Neural cell (in vitro differentiated cells): Measurements from ENCODE around the gene OR51V1. TPM values are rescaled to one million over a fixed set of nuclear protein-coding genes. Genes with fewer than 3 reads are reported as not detected.
"Not testable (repeated sequence)": the region's sequence is repeated elsewhere in the genome, so short reads cannot be mapped to it uniquely, and the experiment has no call there.

ENCODE experiments used
- H2AFZ ChIP-seq: fragments of 200-600, 300-800 bp; sonication (generic), shearing (Covaris generic); 2 replicates; pipeline ENCODE4 v1.6.0; 2014; ENCODE audit warnings: low read depth, mild to moderate bottlenecking, antibody characterized with exemption, low read length, moderate library complexity
- H3F3A ChIP-seq: fragments of 200-600 bp; shearing (Covaris generic); 2 replicates; pipeline ENCODE4 v1.6.1; 2016; ENCODE audit warnings: mild to moderate bottlenecking, moderate library complexity, mixed read lengths, antibody characterized with exemption, low read length; ENCODE audit not compliant: insufficient read depth, poor library complexity, severe bottlenecking
- H3K27ac ChIP-seq: fragments of 200-600, 300-800 bp; sonication (generic), shearing (Covaris generic); 2 replicates; pipeline ENCODE4 v1.5.1; 2014; ENCODE audit warnings: mild to moderate bottlenecking, low read length, moderate library complexity
- H3K27me3 ChIP-seq: fragments of 300-800, 200-600 bp; sonication (generic), shearing (Covaris generic); 2 replicates; pipeline ENCODE4 v1.6.0; 2014; ENCODE audit warnings: mild to moderate bottlenecking, low read depth, low read length, moderate library complexity; ENCODE audit not compliant: insufficient read depth
- H3K36me3 ChIP-seq: fragments of 300-800, 200-600 bp; sonication (generic), shearing (Covaris generic); 2 replicates; pipeline ENCODE4 v1.5.1; 2014; ENCODE audit warnings: mild to moderate bottlenecking, antibody characterized with exemption, low read length, moderate library complexity; ENCODE audit not compliant: insufficient read depth
- H3K4me2 ChIP-seq: fragments of 300-800, 200-600 bp; sonication (generic), shearing (Covaris generic); 2 replicates; pipeline ENCODE4 v1.6.0; 2014; ENCODE audit warnings: mild to moderate bottlenecking, low read length
- H3K4me3 ChIP-seq: fragments of 300-800, 200-600 bp; sonication (generic), shearing (Covaris generic); 2 replicates; pipeline ENCODE4 v1.5.1; 2014; ENCODE audit warnings: mild to moderate bottlenecking, low read length, moderate library complexity
- H3K79me2 ChIP-seq: fragments of 200-600 bp; shearing (Covaris generic); replicated peaks from 2 replicates; pipeline ENCODE4 v1.6.0; 2014; ENCODE audit warnings: mild to moderate bottlenecking, low read length, moderate library complexity; ENCODE audit not compliant: insufficient read depth
- H3K9ac ChIP-seq: fragments of 300-800, 200-600 bp; sonication (generic), shearing (Covaris generic); 2 replicates; pipeline ENCODE4 v1.6.1; 2016; ENCODE audit warnings: mild to moderate bottlenecking, low read length, mixed read lengths
- H3K9me2 ChIP-seq: fragments of 200-600 bp; shearing (Covaris generic); 2 replicates; pipeline ENCODE4 v1.6.1; 2016; ENCODE audit warnings: mild to moderate bottlenecking, low read length, mixed read lengths; ENCODE audit not compliant: insufficient read depth
- H3K9me3 ChIP-seq: fragments of 200-600, 300-800 bp; sonication (generic), shearing (Covaris generic); 2 replicates; pipeline ENCODE4 v1.6.1; 2016; ENCODE audit warnings: mild to moderate bottlenecking, mixed run types, low read length, moderate library complexity, mixed read lengths
- H4K20me1 ChIP-seq: fragments of 200-600 bp; shearing (Covaris generic); 2 replicates; pipeline ENCODE4 v1.6.1; 2016; ENCODE audit warnings: mild to moderate bottlenecking, mixed run types; ENCODE audit not compliant: insufficient read depth
- EP300 ChIP-seq: fragments of 450-650 bp; conservative IDR thresholded peaks from 2 replicates; pipeline ENCODE4 v1.6.1; 2014; ENCODE audit warnings: antibody characterized with exemption, mild to moderate bottlenecking, moderate library complexity; ENCODE audit not compliant: poor library complexity, severe bottlenecking
- EZH2 ChIP-seq: fragments of 200-600, 300-800 bp; shearing (Covaris generic), sonication (generic); IDR thresholded peaks from 2 replicates; pipeline ENCODE4 v1.6.1; 2014; ENCODE audit warnings: antibody characterized with exemption, low read length, borderline replicate concordance, mild to moderate bottlenecking; ENCODE audit not compliant: insufficient read depth, poor library complexity, severe bottlenecking
- MXI1 ChIP-seq: fragments of 450-650 bp; conservative IDR thresholded peaks from 2 replicates; pipeline ENCODE4 v1.6.1; 2014; ENCODE audit warnings: antibody characterized with exemption, mild to moderate bottlenecking; ENCODE audit not compliant: poor library complexity, severe bottlenecking
- POLR2AphosphoS5 ChIP-seq: IDR thresholded peaks from 2 replicates; pipeline ENCODE4 v1.6.1; 2012
- RAD21 ChIP-seq: fragments of 450-650 bp; conservative IDR thresholded peaks from 2 replicates; pipeline ENCODE4 v1.6.1; 2014; ENCODE audit warnings: antibody characterized with exemption, mild to moderate bottlenecking, moderate library complexity
- REST ChIP-seq: IDR thresholded peaks from 2 replicates; pipeline ENCODE4 v1.6.1; 2012; ENCODE audit warnings: borderline replicate concordance
- TAF1 ChIP-seq: IDR thresholded peaks from 2 replicates; pipeline ENCODE4 v1.6.1; 2012; ENCODE audit warnings: low read depth
- polyA minus RNA-seq: library from RNA; depleted of rRNA, polyadenylated mRNA; stranded (reverse); fragments of >200 nt; gene quantifications from 2 replicates; pipeline ENCODE4 v1.2.3, GENCODE V29; 2014
- polyA plus RNA-seq: library from polyadenylated mRNA; depleted of rRNA; stranded (reverse); fragments of >200 nt; gene quantifications from 2 replicates; pipeline ENCODE4 v1.2.3, GENCODE V29; 2014

OR51V1 gene
- polyA plus RNA-seq (not detected in 2 replicates), polyA minus RNA-seq (not detected in 2 replicates)

- Histone ChIP-seq H3K9ac (no peak within 1 kb of the TSS), H3K9me2 (no peaks in the 10 kb centered on the region), H4K20me1 (no peaks in the 10 kb centered on the region), H3K36me3 (no peaks in the 10 kb centered on the region), H2AFZ (no peak within 1 kb of the TSS), H3K27ac (no peak within 1 kb of the TSS), H3K4me2 (no peak within 1 kb of the TSS), H3K4me3 (no peak within 1 kb of the TSS), H3F3A (no peaks in the 10 kb centered on the region), H3K27me3 (no peaks in the 10 kb centered on the region), H3K79me2 (no peaks in the 10 kb centered on the region), H3K9me3 (no peaks in the 10 kb centered on the region)
- TF ChIP-seq TAF1: no peak
- TF ChIP-seq EP300: no peak
- no peak for TF ChIP-seq REST
- TF ChIP-seq RAD21: no peak
- no peak for TF ChIP-seq POLR2AphosphoS5
- no peak for TF ChIP-seq MXI1
- no peak for TF ChIP-seq EZH2
Observed at GRCh38 chr11:5200582-5200981, at the start of gene OR51V1. Gene OR51V1, minus strand, starts transcription at chr11:5200682. Its CDS starts 0 bp downstream, at chr11:5200682.

- not testable (repeated sequence) for H3K9me3 ChIP-seq, H3K27me3 ChIP-seq, H3K4me3 ChIP-seq, H3K9me2 ChIP-seq, H3K9ac ChIP-seq, H2AFZ ChIP-seq, H3K27ac ChIP-seq, H3F3A ChIP-seq, H3K79me2 ChIP-seq, H3K4me2 ChIP-seq, H4K20me1 ChIP-seq, H3K36me3 ChIP-seq
Observed at GRCh38 chr11:5249807-5250396, 49.4 kb upstream of the OR51V1 start, which contains the start of gene HBG1. Gene HBG1, minus strand, starts transcription at chr11:5249857. Its CDS starts 53 bp downstream, at chr11:5249804.

- H3K9me2 ChIP-seq, H3K27ac ChIP-seq, H4K20me1 ChIP-seq, H3K9me3 ChIP-seq, H3K36me3 ChIP-seq, H3K4me2 ChIP-seq, H2AFZ ChIP-seq, H3K9ac ChIP-seq, H3K79me2 ChIP-seq, H3F3A ChIP-seq, H3K27me3 ChIP-seq, H3K4me3 ChIP-seq: not testable (repeated sequence)
Observed at GRCh38 chr11:5248498-5248897, 48.0 kb upstream of the OR51V1 start.
